Gastrocnemius medialis (tissue), 4 donors: ENCODE data around the gene FAAH.

Source experiments
- CTCF ChIP-seq, 5 experiments: fragments of 450-650 bp in 3 of 5; fragments of 200-600 bp in 2 of 5; sonication (generic) in 2 of 5; IDR thresholded peaks in 4 of 5; conservative IDR thresholded peaks in 1 of 5; 1 replicate in 4 of 5; 2 replicates in 1 of 5; pipeline ENCODE4 v1.5.1; 2016 to 2019; ENCODE audit warnings: antibody characterized with exemption in 5 of 5, mild to moderate bottlenecking in 3 of 5, moderate library complexity in 3 of 5
- POLR2A ChIP-seq, 2 donors: fragments of 450-650 bp; IDR thresholded peaks; one replicate each; pipeline ENCODE4 v1.6.1; 2017; ENCODE audit warnings: antibody characterized with exemption in 2 of 2, mild to moderate bottlenecking in 2 of 2, moderate library complexity in 2 of 2

DNA sequence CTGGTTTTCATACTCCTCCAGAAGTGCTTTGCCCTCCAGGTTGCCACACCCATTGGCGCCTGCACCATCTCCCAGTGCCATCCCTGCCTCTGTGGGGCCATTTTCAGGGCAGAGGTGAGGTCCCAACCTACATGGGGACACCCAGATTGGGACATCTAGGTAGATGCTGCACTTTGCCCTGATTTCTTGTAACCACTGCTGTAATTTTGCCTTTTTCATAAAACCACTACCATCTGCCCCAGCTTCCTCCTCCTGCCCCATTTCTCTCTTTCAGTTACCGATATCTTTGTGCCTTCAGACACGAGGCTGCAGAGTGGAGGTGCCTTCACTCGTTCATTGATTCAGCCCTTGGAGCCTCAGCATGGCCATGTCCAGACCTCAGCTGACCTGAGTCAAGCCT lies 21.4 kb downstream of the FAAH start:
- TF ChIP-seq CTCF (IDR thresholded peaks at IDR 0.05 in 4 of 5, conservative IDR thresholded peaks at IDR 0.05 in 1 of 5) (no peak), POLR2A (IDR thresholded peaks at IDR 0.05) (no peak)
